SK-MEL-5 (cell line): Measurements from ENCODE around the gene HSPA8. TPM values are rescaled to one million over a fixed set of nuclear protein-coding genes. Genes with fewer than 3 reads are reported as not detected.

Source experiments
- DNase-seq: peaks from one replicate; pipeline ENCODE4 v3.0.0-alpha.2; 2016; ENCODE audit warnings: low read depth, low spot score
- in situ Hi-C: cut with HindIII; loops from 2 replicates; pipeline ENCODE4 v1.10.0; 2016; ENCODE audit warnings: low sequenced_read_pairs, high pct_unique_total_duplicates, low pct_unique_long_range_greater_than_20kb
- small RNA-seq, 2 experiments: library from RNA; depleted of rRNA; stranded (forward); fragments of <200 nt; gene quantifications; one replicate each; pipeline ENCODE3, GENCODE V24; 2014
- total RNA-seq: library from RNA; depleted of rRNA; stranded (reverse); fragments of >200 nt; shearing (Covaris generic); gene quantifications from 2 replicates; pipeline ENCODE4 v1.2.3, GENCODE V29; 2014; rRNA removed

Gene HSPA8
- total RNA-seq, 1 experiment from 2014 or later: 5,709 TPM

DNA sequence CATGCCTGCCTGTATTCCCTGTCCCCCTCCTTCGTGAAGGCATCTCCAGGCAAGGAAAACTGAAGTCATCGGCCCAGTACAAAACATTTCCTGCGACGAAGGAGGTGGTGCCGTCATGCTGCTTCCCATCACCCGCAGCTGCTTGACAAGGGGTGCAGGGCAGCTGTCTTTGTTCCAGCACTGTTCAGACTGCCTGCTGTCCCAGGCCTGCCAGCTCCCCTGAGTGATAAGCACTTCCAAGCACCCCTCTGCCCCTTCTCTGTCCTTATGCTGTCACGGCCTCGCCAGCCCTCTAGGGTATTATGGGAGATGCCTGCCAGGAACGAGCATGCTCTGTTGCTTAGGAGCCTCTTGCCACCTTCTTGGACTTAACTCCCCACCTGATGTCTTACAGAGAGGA is 43.2 kb downstream of the HSPA8 start:
- DNase-seq: no peak
- in situ Hi-C loops: no loop called here

DNA sequence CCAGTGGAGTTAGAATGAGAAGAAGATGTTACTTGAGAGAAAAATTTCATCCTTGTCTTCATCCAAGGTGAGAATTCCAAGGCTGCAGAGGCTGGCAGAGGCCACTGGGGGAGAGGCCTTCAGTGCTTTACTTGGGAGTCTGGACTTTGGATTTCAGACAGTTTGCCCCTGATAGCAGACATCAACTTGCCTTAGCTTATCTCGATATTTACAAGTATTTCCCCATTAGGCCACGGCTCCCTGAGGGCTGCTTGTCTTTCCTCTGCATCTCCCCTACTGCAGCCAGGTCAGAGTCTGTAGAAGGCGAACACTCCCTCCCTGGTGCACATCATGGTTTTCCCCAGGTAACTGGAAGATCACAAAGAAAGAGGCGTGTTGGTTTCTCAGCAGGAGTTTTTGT is 50.4 kb downstream of the HSPA8 start:
- no peak for DNase-seq
- in situ Hi-C loops: no loop called here

Small RNAs within 50 kb of the gene (small RNA-seq; reads per million reads assigned to genes)
- 0 reads per million in 2 experiments for gene RPL31P47
- 0 reads per million in 2 experiments for gene SNORD14C
- 0 reads per million in 2 experiments for gene SNORD14D
- 90.2 to 1,028 reads per million in 2 experiments for gene SNORD14E

Other genes starting within 250 kb of the HSPA8 start
- gene CRTAM, start 223.6 kb downstream of the HSPA8 start, total RNA-seq: 0.40 TPM in 1 of 2 replicates, not detected in the other
- gene JHY, start 179.4 kb downstream of the HSPA8 start, total RNA-seq: 2.5 and 3.3 TPM in 2 replicates
- not detected in 2 replicates for gene BSX, start 80.3 kb downstream of the HSPA8 start, total RNA-seq
- gene CLMP, start 133.1 kb upstream of the HSPA8 start, total RNA-seq: not detected in 2 replicates